GM12873 (cell line): ENCODE data around the gene FLYWCH2.

Experiments
- TF ChIP-seq, protein P1 (sequence below): IDR thresholded peaks from 2 replicates; pipeline ENCODE4 v1.5.1; 2012; ENCODE audit warnings: low read depth, mild to moderate bottlenecking, moderate library complexity, low read length, control low read depth; ENCODE audit not compliant: insufficient read depth; ENCODE audit errors: missing control alignments

FLYWCH2 gene

GRCh38 chr16:2860826-2861567 is 22.0 kb upstream of the FLYWCH2 start:
- TF ChIP-seq, protein P1, sequence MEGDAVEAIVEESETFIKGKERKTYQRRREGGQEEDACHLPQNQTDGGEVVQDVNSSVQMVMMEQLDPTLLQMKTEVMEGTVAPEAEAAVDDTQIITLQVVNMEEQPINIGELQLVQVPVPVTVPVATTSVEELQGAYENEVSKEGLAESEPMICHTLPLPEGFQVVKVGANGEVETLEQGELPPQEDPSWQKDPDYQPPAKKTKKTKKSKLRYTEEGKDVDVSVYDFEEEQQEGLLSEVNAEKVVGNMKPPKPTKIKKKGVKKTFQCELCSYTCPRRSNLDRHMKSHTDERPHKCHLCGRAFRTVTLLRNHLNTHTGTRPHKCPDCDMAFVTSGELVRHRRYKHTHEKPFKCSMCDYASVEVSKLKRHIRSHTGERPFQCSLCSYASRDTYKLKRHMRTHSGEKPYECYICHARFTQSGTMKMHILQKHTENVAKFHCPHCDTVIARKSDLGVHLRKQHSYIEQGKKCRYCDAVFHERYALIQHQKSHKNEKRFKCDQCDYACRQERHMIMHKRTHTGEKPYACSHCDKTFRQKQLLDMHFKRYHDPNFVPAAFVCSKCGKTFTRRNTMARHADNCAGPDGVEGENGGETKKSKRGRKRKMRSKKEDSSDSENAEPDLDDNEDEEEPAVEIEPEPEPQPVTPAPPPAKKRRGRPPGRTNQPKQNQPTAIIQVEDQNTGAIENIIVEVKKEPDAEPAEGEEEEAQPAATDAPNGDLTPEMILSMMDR, result no peak

DNA sequence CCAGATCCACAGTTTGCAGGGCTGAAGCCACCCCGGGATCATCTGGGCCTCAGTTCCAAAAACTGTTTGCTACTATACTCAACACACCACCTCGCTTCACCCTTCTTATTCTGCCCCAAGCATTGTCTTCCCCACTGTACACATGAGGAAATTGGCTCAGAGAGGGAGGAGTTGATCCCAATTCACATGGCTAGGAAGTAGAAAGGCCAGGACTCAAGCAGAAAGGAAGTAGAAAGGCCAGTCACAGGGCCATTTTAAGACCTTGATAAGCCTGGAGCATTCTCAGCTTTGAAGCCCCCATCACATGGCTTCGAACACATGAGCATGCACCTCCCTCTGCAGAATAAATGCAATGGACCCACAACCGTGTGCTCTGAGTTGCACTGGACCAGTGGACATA is 17.4 kb upstream of the FLYWCH2 start:
- TF ChIP-seq, protein P1, result no peak

- TF ChIP-seq, protein P1, result no peak
Measured at GRCh38 chr16:2866431-2866830, 16.6 kb upstream of the FLYWCH2 start.

DNA sequence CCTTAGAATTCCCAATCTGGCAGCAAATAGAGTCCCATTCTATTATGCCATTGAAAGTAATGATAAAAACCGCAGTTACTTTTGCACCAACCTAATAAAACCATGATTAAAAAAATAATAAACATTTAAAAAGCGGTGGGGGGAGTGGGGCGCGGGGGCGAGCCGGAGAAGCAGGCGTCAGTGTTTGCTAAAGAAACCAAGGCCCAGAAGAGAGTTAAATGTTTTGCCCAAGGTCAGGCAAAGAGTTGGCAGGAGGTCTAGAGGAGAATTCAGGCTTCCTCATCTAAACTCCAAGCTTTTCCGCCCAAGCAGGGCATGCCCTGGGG is 15.4 kb upstream of the FLYWCH2 start:
- TF ChIP-seq, protein P1, result no peak

DNA sequence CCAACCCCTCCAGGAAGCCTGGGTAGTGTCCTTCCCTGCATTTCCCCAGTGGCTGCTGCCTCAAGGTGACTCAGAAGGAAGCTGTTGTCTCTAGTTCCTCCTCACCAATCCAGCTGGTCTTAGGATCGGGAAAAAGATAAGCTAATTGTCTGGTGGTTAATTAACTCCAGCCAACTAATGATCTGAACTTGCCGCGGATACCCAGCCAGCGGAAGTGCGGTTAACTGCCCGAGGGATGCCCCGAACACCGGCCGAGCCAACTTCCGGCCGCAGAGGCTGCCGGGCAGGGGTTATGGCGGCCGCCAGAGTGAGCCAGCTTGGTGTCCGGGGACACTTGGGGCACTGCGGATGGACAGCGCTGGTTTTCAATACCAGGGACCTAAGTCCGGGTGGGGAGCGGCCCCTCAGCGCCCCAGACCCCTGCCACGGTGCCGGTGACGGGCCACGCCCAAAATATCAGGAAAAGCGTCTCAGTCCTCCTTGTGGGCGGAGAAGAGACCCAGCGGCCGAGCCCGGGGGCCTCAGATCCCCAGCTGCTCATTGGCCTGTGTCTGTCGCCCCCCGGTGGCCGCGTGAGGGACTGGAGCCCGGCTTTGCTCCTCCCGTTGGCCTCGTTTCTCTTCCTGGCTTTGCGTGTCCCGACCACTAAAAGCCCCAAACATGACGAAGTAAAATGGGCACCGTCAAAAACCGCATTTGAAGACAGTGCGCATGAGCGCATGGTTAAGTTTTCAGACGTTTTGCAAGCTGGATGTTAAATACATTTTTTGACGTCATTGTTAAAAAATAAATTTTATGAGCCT is 14.8 kb upstream of the FLYWCH2 start:
- TF ChIP-seq, protein P1, result peak; percentile 92

- TF ChIP-seq, protein P1, result no peak
Measured at GRCh38 chr16:2871926-2872325, 11.1 kb upstream of the FLYWCH2 start.

DNA sequence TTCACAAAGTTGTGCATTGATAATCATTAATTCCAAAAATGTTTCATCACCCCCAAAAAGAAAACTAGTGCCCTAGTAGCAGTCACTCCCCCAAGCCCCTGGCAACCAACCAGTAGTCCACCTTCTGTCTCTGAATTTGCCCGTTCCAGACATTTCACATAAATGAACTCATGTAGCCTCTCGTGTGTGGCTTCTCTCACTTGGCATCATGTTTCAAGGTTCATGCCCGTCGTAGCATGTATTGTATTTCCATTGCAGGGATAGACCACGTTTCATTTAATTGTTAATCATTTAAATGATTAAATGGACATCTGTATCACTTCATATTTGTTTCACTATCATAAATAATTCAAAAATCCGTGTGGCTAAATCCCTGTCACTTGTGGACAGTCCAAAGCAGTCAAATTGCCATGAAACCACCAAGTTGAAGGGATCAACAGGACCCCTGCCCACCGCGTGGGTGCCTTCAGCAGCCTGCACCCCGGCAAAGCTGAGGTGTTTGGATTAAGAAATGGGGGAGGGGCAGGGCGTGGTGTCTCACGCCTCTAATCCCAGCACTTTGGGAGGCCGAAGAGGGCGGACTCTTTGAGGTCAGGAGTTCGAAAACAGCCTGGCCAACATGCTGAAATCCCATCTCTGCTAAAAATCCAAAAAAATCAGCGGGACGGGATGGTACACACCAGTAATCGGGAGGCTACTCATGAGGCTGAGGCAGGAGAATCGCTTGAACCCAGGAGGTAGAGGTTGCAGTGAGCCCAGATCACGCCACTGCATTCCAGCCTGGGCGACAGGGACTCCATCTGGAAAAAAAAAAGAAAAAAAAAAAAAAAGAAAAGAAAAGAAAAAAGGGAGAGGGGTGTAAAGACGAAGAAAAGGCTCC is 8.7 kb upstream of the FLYWCH2 start:
- TF ChIP-seq, protein P1, result no peak
